ENCODE results near the gene BET1L.
"Not testable (repeated sequence)": the region's sequence is repeated elsewhere in the genome, so short reads cannot be mapped to it uniquely, and the experiment has no call there.

BET1L gene

GRCh38 chr11:197741-198235 is 9.4 kb downstream of the BET1L start:
- Histone ChIP-seq H3K4me3 (ENCODE audit: low read length in 2 of 2) (no peak overlapping the region), H3K27ac (ENCODE audit: low read depth in 2 of 2, low read length in 2 of 2) (no peak overlapping the region), H3K27me3 (ENCODE audit: control insufficient read depth in 2 of 2, insufficient read depth in 2 of 2, low read length in 2 of 2) (no peaks in the 10 kb centered on the region), H3K9ac (ENCODE audit: low read depth in 1 of 2, low read length in 2 of 2) (no peak overlapping the region), H3K36me3 (ENCODE audit: control insufficient read depth in 2 of 2, insufficient read depth in 2 of 2, low read length in 2 of 2) (peaks cover 3 to 11% of the 10 kb centered on the region in 2 donors), H3K4me1 (ENCODE audit: control insufficient read depth in 2 of 2, insufficient read depth in 2 of 2, low read length in 2 of 2) (no peaks in the 10 kb centered on the region), H3K9me3 (ENCODE audit: control insufficient read depth in 2 of 2, low read length in 2 of 2) (no peaks in the 10 kb centered on the region)

- H3K27ac ChIP-seq (ENCODE audit: low read depth in 2 of 2, low read length in 2 of 2) = no peak overlapping the region
- H3K9ac ChIP-seq (ENCODE audit: low read depth in 1 of 2, low read length in 2 of 2) = no peak overlapping the region
- no peaks in the 10 kb centered on the region for H3K4me1 ChIP-seq (ENCODE audit: control insufficient read depth in 2 of 2, insufficient read depth in 2 of 2, low read length in 2 of 2)
- no peak overlapping the region for H3K4me3 ChIP-seq (ENCODE audit: low read length in 2 of 2)
- peaks cover 3 to 8% of the 10 kb centered on the region in 2 donors for H3K36me3 ChIP-seq (ENCODE audit: control insufficient read depth in 2 of 2, insufficient read depth in 2 of 2, low read length in 2 of 2)
- H3K27me3 ChIP-seq (ENCODE audit: control insufficient read depth in 2 of 2, insufficient read depth in 2 of 2, low read length in 2 of 2) = no peaks in the 10 kb centered on the region
- H3K9me3 ChIP-seq (ENCODE audit: control insufficient read depth in 2 of 2, low read length in 2 of 2) = no peaks in the 10 kb centered on the region
Observed at GRCh38 chr11:196786-197731, 10.1 kb downstream of the BET1L start.

GRCh38 chr11:193481-193880 is 13.7 kb downstream of the BET1L start:
- not testable (repeated sequence) for H3K9ac ChIP-seq (ENCODE audit: low read depth in 1 of 2, low read length in 2 of 2); H3K9me3 ChIP-seq (ENCODE audit: control insufficient read depth in 2 of 2, low read length in 2 of 2); H3K4me1 ChIP-seq (ENCODE audit: control insufficient read depth in 2 of 2, insufficient read depth in 2 of 2, low read length in 2 of 2); H3K27me3 ChIP-seq (ENCODE audit: control insufficient read depth in 2 of 2, insufficient read depth in 2 of 2, low read length in 2 of 2); H3K27ac ChIP-seq (ENCODE audit: low read depth in 2 of 2, low read length in 2 of 2); H3K36me3 ChIP-seq (ENCODE audit: control insufficient read depth in 2 of 2, insufficient read depth in 2 of 2, low read length in 2 of 2); H3K4me3 ChIP-seq (ENCODE audit: low read length in 2 of 2)

GRCh38 chr11:192674-193128 is 14.5 kb downstream of the BET1L start, which contains the start of gene SCGB1C1:
SCGB1C1 (plus strand) TSS chr11:193078; CDS start chr11:193100, 22 bp downstream.
- not testable (repeated sequence) for H3K4me3 ChIP-seq (ENCODE audit: low read length in 2 of 2); H3K36me3 ChIP-seq (ENCODE audit: control insufficient read depth in 2 of 2, insufficient read depth in 2 of 2, low read length in 2 of 2); H3K9me3 ChIP-seq (ENCODE audit: control insufficient read depth in 2 of 2, low read length in 2 of 2); H3K4me1 ChIP-seq (ENCODE audit: control insufficient read depth in 2 of 2, insufficient read depth in 2 of 2, low read length in 2 of 2); H3K27ac ChIP-seq (ENCODE audit: low read depth in 2 of 2, low read length in 2 of 2); H3K9ac ChIP-seq (ENCODE audit: low read depth in 1 of 2, low read length in 2 of 2); H3K27me3 ChIP-seq (ENCODE audit: control insufficient read depth in 2 of 2, insufficient read depth in 2 of 2, low read length in 2 of 2)

- H3K4me1 ChIP-seq (ENCODE audit: control insufficient read depth in 2 of 2, insufficient read depth in 2 of 2, low read length in 2 of 2); H3K9me3 ChIP-seq (ENCODE audit: control insufficient read depth in 2 of 2, low read length in 2 of 2); H3K27me3 ChIP-seq (ENCODE audit: control insufficient read depth in 2 of 2, insufficient read depth in 2 of 2, low read length in 2 of 2); H3K27ac ChIP-seq (ENCODE audit: low read depth in 2 of 2, low read length in 2 of 2); H3K36me3 ChIP-seq (ENCODE audit: control insufficient read depth in 2 of 2, insufficient read depth in 2 of 2, low read length in 2 of 2); H3K4me3 ChIP-seq (ENCODE audit: low read length in 2 of 2); H3K9ac ChIP-seq (ENCODE audit: low read depth in 1 of 2, low read length in 2 of 2): not testable (repeated sequence)
Observed at GRCh38 chr11:191490-192478, 15.4 kb downstream of the BET1L start.

GRCh38 chr11:190546-190945 is 16.7 kb downstream of the BET1L start:
- not testable (repeated sequence) for H3K27ac ChIP-seq (ENCODE audit: low read depth in 2 of 2, low read length in 2 of 2); H3K4me1 ChIP-seq (ENCODE audit: control insufficient read depth in 2 of 2, insufficient read depth in 2 of 2, low read length in 2 of 2); H3K27me3 ChIP-seq (ENCODE audit: control insufficient read depth in 2 of 2, insufficient read depth in 2 of 2, low read length in 2 of 2); H3K9ac ChIP-seq (ENCODE audit: low read depth in 1 of 2, low read length in 2 of 2); H3K36me3 ChIP-seq (ENCODE audit: control insufficient read depth in 2 of 2, insufficient read depth in 2 of 2, low read length in 2 of 2); H3K9me3 ChIP-seq (ENCODE audit: control insufficient read depth in 2 of 2, low read length in 2 of 2); H3K4me3 ChIP-seq (ENCODE audit: low read length in 2 of 2)

GRCh38 chr11:189843-190311 is 17.3 kb downstream of the BET1L start:
- not testable (repeated sequence) for H3K36me3 ChIP-seq (ENCODE audit: control insufficient read depth in 2 of 2, insufficient read depth in 2 of 2, low read length in 2 of 2); H3K4me3 ChIP-seq (ENCODE audit: low read length in 2 of 2); H3K9ac ChIP-seq (ENCODE audit: low read depth in 1 of 2, low read length in 2 of 2); H3K9me3 ChIP-seq (ENCODE audit: control insufficient read depth in 2 of 2, low read length in 2 of 2); H3K4me1 ChIP-seq (ENCODE audit: control insufficient read depth in 2 of 2, insufficient read depth in 2 of 2, low read length in 2 of 2); H3K27ac ChIP-seq (ENCODE audit: low read depth in 2 of 2, low read length in 2 of 2); H3K27me3 ChIP-seq (ENCODE audit: control insufficient read depth in 2 of 2, insufficient read depth in 2 of 2, low read length in 2 of 2)

- not testable (repeated sequence) for H3K36me3 ChIP-seq (ENCODE audit: control insufficient read depth in 2 of 2, insufficient read depth in 2 of 2, low read length in 2 of 2); H3K9me3 ChIP-seq (ENCODE audit: control insufficient read depth in 2 of 2, low read length in 2 of 2); H3K4me1 ChIP-seq (ENCODE audit: control insufficient read depth in 2 of 2, insufficient read depth in 2 of 2, low read length in 2 of 2); H3K27me3 ChIP-seq (ENCODE audit: control insufficient read depth in 2 of 2, insufficient read depth in 2 of 2, low read length in 2 of 2); H3K4me3 ChIP-seq (ENCODE audit: low read length in 2 of 2); H3K9ac ChIP-seq (ENCODE audit: low read depth in 1 of 2, low read length in 2 of 2); H3K27ac ChIP-seq (ENCODE audit: low read depth in 2 of 2, low read length in 2 of 2)
Observed at GRCh38 chr11:189200-189783, 17.9 kb downstream of the BET1L start.

- not testable (repeated sequence) for H3K4me3 ChIP-seq (ENCODE audit: low read length in 2 of 2); H3K27me3 ChIP-seq (ENCODE audit: control insufficient read depth in 2 of 2, insufficient read depth in 2 of 2, low read length in 2 of 2); H3K27ac ChIP-seq (ENCODE audit: low read depth in 2 of 2, low read length in 2 of 2); H3K4me1 ChIP-seq (ENCODE audit: control insufficient read depth in 2 of 2, insufficient read depth in 2 of 2, low read length in 2 of 2); H3K9me3 ChIP-seq (ENCODE audit: control insufficient read depth in 2 of 2, low read length in 2 of 2); H3K36me3 ChIP-seq (ENCODE audit: control insufficient read depth in 2 of 2, insufficient read depth in 2 of 2, low read length in 2 of 2); H3K9ac ChIP-seq (ENCODE audit: low read depth in 1 of 2, low read length in 2 of 2)
Observed at GRCh38 chr11:180242-180641, 27.0 kb downstream of the BET1L start.

All from mucosa of rectum (tissue), 2 donors.